ENCODE results near the gene IL1RAPL1.

IL1RAPL1 gene

DNA sequence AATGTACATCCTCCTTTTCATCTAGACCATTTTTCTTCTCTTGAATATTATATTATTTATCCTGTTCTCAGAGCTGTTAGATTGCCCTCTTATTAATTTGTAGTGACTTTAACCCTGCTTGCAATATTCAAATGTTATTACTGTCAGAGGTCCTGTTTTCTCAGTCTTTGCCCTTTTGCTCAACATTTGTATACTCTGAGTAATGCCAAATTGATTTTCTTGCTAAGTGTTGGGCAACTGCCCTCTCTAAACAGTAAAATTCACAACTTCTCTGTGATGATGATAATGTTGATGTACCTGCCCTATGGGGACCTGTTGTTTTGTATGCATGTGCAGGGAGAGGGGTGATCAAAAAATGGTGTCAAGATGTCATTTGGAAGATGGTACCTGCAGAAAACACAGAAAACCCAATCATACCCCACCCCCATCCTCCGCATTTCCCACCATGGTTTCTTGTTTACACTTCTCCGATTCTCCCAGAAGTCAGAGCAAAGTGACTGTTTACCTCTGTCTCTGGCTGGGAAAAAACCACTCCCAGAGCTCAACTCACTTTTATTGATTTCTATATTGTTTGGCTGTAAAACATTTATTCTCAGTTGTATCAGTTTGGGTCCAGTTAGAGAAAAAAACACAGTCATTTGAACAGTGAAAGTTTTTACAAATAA, 694.0 kb downstream of the IL1RAPL1 start:
- no peak for ATAC-seq (ENCODE audit: insufficient read depth, low read depth)
- Histone ChIP-seq H3K79me2 (ENCODE audit: insufficient read depth, low read length) (no peaks in the 10 kb centered on the region), H3K27ac (ENCODE audit: low read length) (no peak overlapping the region), H3K9me3 (ENCODE audit: insufficient read depth, low read length, severe bottlenecking) (no peaks in the 10 kb centered on the region), H4K20me1 (ENCODE audit: insufficient read depth, low read length) (no peaks in the 10 kb centered on the region), H3K36me3 (ENCODE audit: insufficient read depth, low read length) (no peaks in the 10 kb centered on the region), H3K27me3 (ENCODE audit: insufficient read depth, low read length, poor library complexity) (no peaks in the 10 kb centered on the region), H2AFZ (ENCODE audit: low read depth, low read length) (no peak overlapping the region), H3K4me2 (ENCODE audit: insufficient read depth, low read length) (no peak overlapping the region), H3K4me3 (ENCODE audit: low read depth in 1 of 2, low read length in 2 of 2) (no peak overlapping the region), H3K9ac (ENCODE audit: low read depth, low read length) (no peak overlapping the region), H3K4me1 (ENCODE audit: insufficient read depth, low read length) (no peaks in the 10 kb centered on the region)
- DNase-seq, result no peak
- no peak for TF ChIP-seq EZH2 (IDR thresholded peaks at IDR 0.05; ENCODE audit: borderline replicate concordance, low read depth, low read length, severe bottlenecking)
- TF ChIP-seq, protein P1, sequence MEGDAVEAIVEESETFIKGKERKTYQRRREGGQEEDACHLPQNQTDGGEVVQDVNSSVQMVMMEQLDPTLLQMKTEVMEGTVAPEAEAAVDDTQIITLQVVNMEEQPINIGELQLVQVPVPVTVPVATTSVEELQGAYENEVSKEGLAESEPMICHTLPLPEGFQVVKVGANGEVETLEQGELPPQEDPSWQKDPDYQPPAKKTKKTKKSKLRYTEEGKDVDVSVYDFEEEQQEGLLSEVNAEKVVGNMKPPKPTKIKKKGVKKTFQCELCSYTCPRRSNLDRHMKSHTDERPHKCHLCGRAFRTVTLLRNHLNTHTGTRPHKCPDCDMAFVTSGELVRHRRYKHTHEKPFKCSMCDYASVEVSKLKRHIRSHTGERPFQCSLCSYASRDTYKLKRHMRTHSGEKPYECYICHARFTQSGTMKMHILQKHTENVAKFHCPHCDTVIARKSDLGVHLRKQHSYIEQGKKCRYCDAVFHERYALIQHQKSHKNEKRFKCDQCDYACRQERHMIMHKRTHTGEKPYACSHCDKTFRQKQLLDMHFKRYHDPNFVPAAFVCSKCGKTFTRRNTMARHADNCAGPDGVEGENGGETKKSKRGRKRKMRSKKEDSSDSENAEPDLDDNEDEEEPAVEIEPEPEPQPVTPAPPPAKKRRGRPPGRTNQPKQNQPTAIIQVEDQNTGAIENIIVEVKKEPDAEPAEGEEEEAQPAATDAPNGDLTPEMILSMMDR (IDR thresholded peaks at IDR 0.05; ENCODE audit: borderline replicate concordance, extremely low read depth, low read length, poor library complexity, severe bottlenecking), result no peak

DNA sequence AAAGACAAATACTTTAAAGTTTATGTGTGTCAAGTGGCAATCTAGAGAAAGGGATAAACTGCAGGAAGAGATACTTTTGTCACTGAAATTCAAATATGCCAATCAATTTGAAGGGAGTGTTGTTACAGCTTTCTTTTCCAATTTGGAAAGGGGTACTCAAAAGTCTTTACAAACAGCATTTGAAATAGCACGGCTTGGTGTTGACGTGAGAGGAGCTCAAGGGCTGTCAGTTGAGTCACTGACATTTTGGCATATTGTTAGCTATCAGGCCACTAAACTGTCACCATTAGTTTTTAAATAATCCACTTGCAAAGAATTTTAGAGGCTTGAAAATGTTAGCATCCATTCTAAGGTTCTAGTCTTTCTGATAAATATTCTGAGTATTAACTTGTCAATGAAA, 698.4 kb downstream of the IL1RAPL1 start:
- Histone ChIP-seq H3K9ac (ENCODE audit: low read depth, low read length) (no peak overlapping the region), H3K27me3 (ENCODE audit: insufficient read depth, low read length, poor library complexity) (no peaks in the 10 kb centered on the region), H3K4me3 (ENCODE audit: low read depth in 1 of 2, low read length in 2 of 2) (no peak overlapping the region), H4K20me1 (ENCODE audit: insufficient read depth, low read length) (no peaks in the 10 kb centered on the region), H3K36me3 (ENCODE audit: insufficient read depth, low read length) (no peaks in the 10 kb centered on the region), H3K4me1 (ENCODE audit: insufficient read depth, low read length) (no peaks in the 10 kb centered on the region), H3K9me3 (ENCODE audit: insufficient read depth, low read length, severe bottlenecking) (no peaks in the 10 kb centered on the region), H3K4me2 (ENCODE audit: insufficient read depth, low read length) (no peak overlapping the region), H3K27ac (ENCODE audit: low read length) (no peak overlapping the region), H3K79me2 (ENCODE audit: insufficient read depth, low read length) (no peaks in the 10 kb centered on the region), H2AFZ (ENCODE audit: low read depth, low read length) (no peak overlapping the region)
- ATAC-seq (ENCODE audit: insufficient read depth, low read depth), result no peak
- no peak for DNase-seq
- TF ChIP-seq, protein P1 (IDR thresholded peaks at IDR 0.05; ENCODE audit: borderline replicate concordance, extremely low read depth, low read length, poor library complexity, severe bottlenecking), result no peak
- TF ChIP-seq EZH2 (IDR thresholded peaks at IDR 0.05; ENCODE audit: borderline replicate concordance, low read depth, low read length, severe bottlenecking), result no peak

DNA sequence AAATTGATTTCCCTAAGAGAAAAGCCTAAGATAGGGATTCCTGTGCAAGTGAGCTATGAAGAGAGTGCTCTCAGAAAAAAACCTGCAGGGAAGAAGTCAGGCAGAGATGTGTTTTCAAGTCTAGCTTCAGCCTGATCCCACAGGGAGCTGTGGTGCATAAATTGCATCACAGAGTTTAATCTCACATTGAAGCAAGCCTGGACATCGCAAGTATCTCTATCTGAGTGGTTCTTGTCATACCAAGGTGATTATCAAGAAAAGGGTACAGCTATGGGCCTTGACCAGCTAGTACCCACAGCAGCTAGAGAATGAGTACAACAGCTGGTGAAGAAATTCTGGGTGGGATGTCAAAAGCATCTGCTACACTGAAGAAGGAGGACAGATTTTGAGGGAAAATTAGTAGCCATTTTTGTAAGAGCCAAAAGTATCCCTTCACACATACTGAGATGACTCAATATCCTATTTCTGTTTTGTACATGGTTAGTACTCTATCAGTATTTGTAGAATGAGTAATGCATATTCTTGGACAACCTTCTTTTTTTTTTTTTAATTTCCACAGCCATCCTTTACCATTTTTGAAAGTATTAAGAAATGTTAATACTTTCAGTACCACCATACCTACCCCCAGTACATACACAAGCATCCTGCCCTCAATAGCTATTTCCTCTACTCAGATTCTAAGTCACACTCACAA, 708.9 kb downstream of the IL1RAPL1 start:
- no peaks in the 10 kb centered on the region for H3K9me3 ChIP-seq (ENCODE audit: insufficient read depth, low read length, severe bottlenecking)
- no peak overlapping the region for H3K4me3 ChIP-seq (ENCODE audit: low read depth in 1 of 2, low read length in 2 of 2)
- H4K20me1 ChIP-seq (ENCODE audit: insufficient read depth, low read length), result no peaks in the 10 kb centered on the region
- no peaks in the 10 kb centered on the region for H3K27me3 ChIP-seq (ENCODE audit: insufficient read depth, low read length, poor library complexity)
- TF ChIP-seq, protein P1 (IDR thresholded peaks at IDR 0.05; ENCODE audit: borderline replicate concordance, extremely low read depth, low read length, poor library complexity, severe bottlenecking), result no peak
- no peak for TF ChIP-seq EZH2 (IDR thresholded peaks at IDR 0.05; ENCODE audit: borderline replicate concordance, low read depth, low read length, severe bottlenecking)
- H3K27ac ChIP-seq (ENCODE audit: low read length), result no peak overlapping the region
- H3K4me1 ChIP-seq (ENCODE audit: insufficient read depth, low read length), result no peaks in the 10 kb centered on the region
- no peak overlapping the region for H3K9ac ChIP-seq (ENCODE audit: low read depth, low read length)
- DNase-seq (no peak), ATAC-seq (ENCODE audit: insufficient read depth, low read depth) (no peak)
- H3K4me2 ChIP-seq (ENCODE audit: insufficient read depth, low read length), result no peak overlapping the region
- H3K36me3 ChIP-seq (ENCODE audit: insufficient read depth, low read length), result no peaks in the 10 kb centered on the region
- H3K79me2 ChIP-seq (ENCODE audit: insufficient read depth, low read length), result no peaks in the 10 kb centered on the region
- H2AFZ ChIP-seq (ENCODE audit: low read depth, low read length), result no peak overlapping the region

Data from DND-41 (cell line).